Posterior cingulate gyrus (tissue), 11 donors: ENCODE data around the gene CACNB2.
A peak's percentile ranks its signal among the peaks of the same experiment; 100 is the strongest.

Experiments used
- DNase-seq, 10 donors: peaks; one replicate each; pipeline versions ENCODE4 v3.0.0 to v3.0.0-alpha.2; 2020 to 2021; ENCODE audit warnings: mixed read lengths in 3 of 10
- intact Hi-C: fragments of 100-400 bp; cut with DNase I; formaldehyde crosslinking; loops from one replicate; pipeline ENCODE4 v1.15.1; 2023

CACNB2 gene

GRCh38 chr10:18221882-18222281 lies 81.7 kb downstream of the CACNB2 start:
- intact Hi-C loops, result no loop called here
- DNase-seq, result no peak

GRCh38 chr10:18222866-18223265 lies 82.6 kb downstream of the CACNB2 start:
- no peak for DNase-seq
- intact Hi-C loops, result no loop called here

- intact Hi-C loops, result no loop called here
- no peak for DNase-seq
Measured at GRCh38 chr10:18223898-18224297, 83.7 kb downstream of the CACNB2 start.

GRCh38 chr10:18224626-18225445 lies 84.6 kb downstream of the CACNB2 start:
- DNase-seq, result no peak

GRCh38 chr10:18226336-18226735 lies 86.1 kb downstream of the CACNB2 start:
- no peak for DNase-seq

More at GRCh38 chr10:18224626-18225445, 84.6 kb downstream of the CACNB2 start:
- intact Hi-C loops, result no loop called here

GRCh38 chr10:18229826-18230225 lies 89.6 kb downstream of the CACNB2 start:
- intact Hi-C loops, result no loop called here

More at GRCh38 chr10:18226336-18226735, 86.1 kb downstream of the CACNB2 start:
- intact Hi-C loops, result no loop called here

GRCh38 chr10:18230794-18231193 lies 90.6 kb downstream of the CACNB2 start:
- intact Hi-C loops, result no loop called here
- DNase-seq, result no peak

More at GRCh38 chr10:18229826-18230225, 89.6 kb downstream of the CACNB2 start:
- DNase-seq, result no peak

- intact Hi-C loops, result no loop called here
- DNase-seq, result no peak
Measured at GRCh38 chr10:18231480-18231879, 91.3 kb downstream of the CACNB2 start.

GRCh38 chr10:18233775-18234174 lies 93.6 kb downstream of the CACNB2 start:
- DNase-seq, result no peak
- intact Hi-C loops, result no loop called here

- no peak for DNase-seq
- intact Hi-C loops, result no loop called here
Measured at GRCh38 chr10:18235477-18235876, 95.3 kb downstream of the CACNB2 start.

GRCh38 chr10:18236756-18237155 lies 96.5 kb downstream of the CACNB2 start:
- intact Hi-C loops, result no loop called here
- no peak for DNase-seq

- DNase-seq, result no peak
- intact Hi-C loops, result no loop called here
Measured at GRCh38 chr10:18238870-18239485, 98.8 kb downstream of the CACNB2 start.

GRCh38 chr10:18240185-18240882 lies 100.1 kb downstream of the CACNB2 start:
- intact Hi-C loops, result no loop called here
- DNase-seq, result no peak

- DNase-seq, result no peak
- intact Hi-C loops, result no loop called here
Measured at GRCh38 chr10:18246967-18247366, 106.7 kb downstream of the CACNB2 start.

GRCh38 chr10:18252086-18252485 lies 111.9 kb downstream of the CACNB2 start:
- DNase-seq, result no peak
- intact Hi-C loops, result no loop called here

GRCh38 chr10:18254086-18254485 lies 113.9 kb downstream of the CACNB2 start:
- intact Hi-C loops, result no loop called here

GRCh38 chr10:18254692-18255091 lies 114.5 kb downstream of the CACNB2 start:
- no peak for DNase-seq
- intact Hi-C loops, result no loop called here

More at GRCh38 chr10:18254086-18254485, 113.9 kb downstream of the CACNB2 start:
- DNase-seq, result no peak

GRCh38 chr10:18260310-18260922 lies 120.2 kb downstream of the CACNB2 start:
- peak in 5 of 10 donors; percentile 21 to 91 (median 33) for DNase-seq
- intact Hi-C loops, result loop anchor here (10.0 kb wide), 1 partner anchor 204 kb away; no protein-coding TSS in a partner anchor

GRCh38 chr10:18261063-18261610 lies 120.9 kb downstream of the CACNB2 start:
- intact Hi-C loops, result loop anchor here (10.0 kb wide), 1 partner anchor 204 kb away; no protein-coding TSS in a partner anchor
- peak in 8 of 10 donors; percentile 28 to 91 (median 44) for DNase-seq

GRCh38 chr10:18261768-18262231 lies 121.6 kb downstream of the CACNB2 start:
- DNase-seq, result peak in 4 of 10 donors; percentile 8 to 85 (median 48)

More at GRCh38 chr10:18261768-18262231, 121.6 kb downstream of the CACNB2 start:
- intact Hi-C loops, result loop anchor here (10.0 kb wide), 1 partner anchor 203 kb away; no protein-coding TSS in a partner anchor
